HG02884 (cell line): ENCODE results near the gene NAV2.

Experiments used
- ATAC-seq: cut with Tn5 transposase; IDR thresholded peaks from one replicate; pipeline ENCODE4 v1.9.1; 2021; ENCODE audit warnings: mild to moderate bottlenecking, moderate library complexity; ENCODE audit not compliant: unreplicated experiment

NAV2 gene

DNA sequence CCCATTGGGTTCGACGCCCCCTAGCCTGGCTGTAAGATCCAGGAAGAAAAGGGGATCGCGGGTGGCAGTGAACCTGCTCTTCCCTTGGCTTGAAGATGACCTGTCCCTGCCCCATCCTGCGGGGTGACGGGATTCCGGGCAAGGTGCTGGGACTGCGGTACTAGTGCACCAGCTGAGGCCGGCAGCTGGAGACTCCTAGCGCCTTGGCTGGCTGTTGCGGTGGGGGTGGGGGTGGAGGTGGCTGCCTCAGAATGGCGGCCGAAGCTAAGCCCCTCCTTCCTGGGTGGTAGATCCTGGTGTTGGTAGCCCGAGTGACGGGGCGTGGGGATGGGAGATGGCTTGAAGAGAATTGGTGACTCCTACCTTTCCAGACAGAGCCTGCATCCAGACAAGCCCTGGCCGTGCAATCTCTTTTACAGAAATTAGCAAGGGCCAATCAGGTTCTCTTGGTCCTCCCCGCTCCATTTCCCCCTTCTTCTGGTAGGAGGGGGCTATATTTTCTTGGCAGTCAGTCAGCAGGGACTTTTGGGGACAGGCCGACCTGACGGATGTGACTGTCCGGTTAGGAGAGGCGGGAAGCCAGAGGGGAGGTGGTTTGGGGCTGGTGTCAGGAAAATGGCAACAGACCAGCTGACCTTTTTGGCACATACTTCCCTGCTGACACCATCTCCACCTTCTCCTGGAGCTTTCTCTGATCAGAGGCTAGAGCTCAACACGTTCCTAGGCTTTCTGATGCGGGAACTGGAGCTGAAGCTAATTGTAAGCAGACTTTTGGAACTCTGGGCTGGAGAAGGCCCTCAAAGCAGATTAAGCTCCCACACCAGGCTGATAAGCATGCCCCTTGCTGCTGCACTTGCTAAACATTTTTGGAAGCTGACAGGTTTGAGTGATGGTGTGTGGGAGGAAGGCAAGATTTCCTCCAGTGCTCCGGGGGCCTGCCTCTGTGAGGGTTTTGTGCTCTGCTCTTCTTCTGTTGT is 2.0 kb downstream of the NAV2 start:
- no peak for ATAC-seq

DNA sequence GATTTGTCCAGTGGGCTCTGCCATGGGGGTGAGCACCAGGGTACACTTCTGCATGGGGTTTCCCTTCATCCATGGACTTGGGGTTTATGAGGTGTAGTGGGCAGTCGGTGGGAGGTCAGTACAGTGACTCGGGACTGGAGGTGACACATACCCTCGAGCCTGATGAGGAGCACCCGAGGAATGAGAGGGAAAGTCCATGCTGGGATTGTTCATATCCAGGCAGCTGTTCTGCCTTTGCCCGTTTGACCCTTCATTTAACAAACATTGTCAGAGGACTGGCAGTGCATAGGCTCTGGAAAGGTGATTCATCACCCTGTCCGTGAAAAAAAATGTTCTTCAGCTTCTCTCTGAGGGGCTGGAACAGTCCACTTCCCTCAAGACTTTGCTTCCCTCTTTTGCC is 2.7 kb downstream of the NAV2 start:
- ATAC-seq, result no peak

DNA sequence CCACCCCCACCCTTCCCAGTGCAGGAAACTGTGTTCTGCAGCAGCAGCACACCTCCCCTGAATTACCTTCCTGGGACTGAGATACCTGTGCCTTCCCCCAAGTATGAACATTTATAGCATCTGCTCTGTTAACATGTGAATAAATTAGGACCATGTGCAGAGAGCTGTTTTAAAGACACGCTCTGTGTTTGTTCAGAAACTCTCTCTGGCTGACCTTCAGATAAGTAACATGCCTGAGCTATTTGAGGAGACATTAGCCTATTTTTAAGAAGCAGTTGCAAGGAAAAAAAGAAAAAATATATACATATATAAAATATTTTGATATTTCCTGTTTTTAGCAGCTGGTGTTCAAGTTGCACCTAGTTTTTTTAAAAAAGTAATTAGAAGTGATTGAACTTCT is 5.4 kb downstream of the NAV2 start:
- no peak for ATAC-seq

DNA sequence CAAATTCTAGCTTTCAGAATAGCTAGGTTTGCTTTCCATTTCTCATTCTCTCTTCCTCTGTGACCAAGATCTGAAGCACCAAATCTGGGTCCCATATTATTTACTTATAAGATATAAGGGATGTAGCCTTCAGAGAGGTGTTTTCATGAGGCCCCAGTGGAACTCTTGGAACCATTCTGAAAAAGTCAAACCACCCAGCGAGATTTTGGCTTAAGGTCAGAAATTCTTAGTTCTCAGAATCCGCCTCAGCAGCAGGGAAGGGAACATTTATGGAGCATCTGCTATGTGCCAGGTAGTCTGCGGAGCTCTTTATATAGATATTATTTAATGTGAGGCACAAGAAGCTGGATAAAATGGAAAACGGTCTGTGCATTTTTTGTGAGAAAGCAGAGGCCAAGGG is 6.3 kb downstream of the NAV2 start:
- no peak for ATAC-seq

DNA sequence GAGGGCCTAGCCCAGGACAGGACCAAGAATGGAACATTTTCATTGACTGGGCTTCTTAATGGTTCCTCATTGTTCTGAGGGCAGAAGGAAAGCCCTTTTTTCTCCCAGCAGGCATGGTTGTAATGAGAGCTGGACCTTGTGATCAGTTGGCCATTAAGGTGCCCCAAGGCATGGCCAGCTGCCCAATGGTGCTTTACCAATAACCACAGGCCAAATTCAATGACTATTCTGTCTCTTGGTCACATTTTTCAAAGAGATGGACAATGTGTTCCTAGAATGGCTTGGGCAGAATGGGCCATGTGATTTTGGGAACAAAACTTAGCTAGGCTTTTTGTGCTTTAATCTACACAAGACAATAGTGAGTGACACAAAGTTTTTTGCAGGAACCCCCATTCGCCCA is 7.3 kb downstream of the NAV2 start:
- ATAC-seq, result no peak

DNA sequence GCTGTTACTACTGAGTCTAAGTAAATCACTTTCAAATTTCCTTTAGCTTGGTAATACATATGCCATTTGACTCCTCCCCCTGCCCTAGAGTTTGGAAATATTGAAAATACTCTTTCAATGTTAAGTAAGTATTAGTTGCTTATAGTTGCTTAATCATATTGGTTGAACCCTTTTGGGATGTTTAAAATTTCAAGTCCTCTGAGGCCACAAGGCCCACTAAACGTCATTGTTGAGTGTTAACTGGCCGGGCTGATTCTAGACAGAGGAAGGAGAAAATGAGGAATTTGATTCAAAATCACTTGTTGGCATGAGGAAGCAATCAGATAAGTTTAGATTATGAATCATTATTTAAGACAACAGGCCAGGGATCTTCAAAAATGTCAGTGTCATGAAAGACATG is 8.5 kb downstream of the NAV2 start:
- no peak for ATAC-seq

DNA sequence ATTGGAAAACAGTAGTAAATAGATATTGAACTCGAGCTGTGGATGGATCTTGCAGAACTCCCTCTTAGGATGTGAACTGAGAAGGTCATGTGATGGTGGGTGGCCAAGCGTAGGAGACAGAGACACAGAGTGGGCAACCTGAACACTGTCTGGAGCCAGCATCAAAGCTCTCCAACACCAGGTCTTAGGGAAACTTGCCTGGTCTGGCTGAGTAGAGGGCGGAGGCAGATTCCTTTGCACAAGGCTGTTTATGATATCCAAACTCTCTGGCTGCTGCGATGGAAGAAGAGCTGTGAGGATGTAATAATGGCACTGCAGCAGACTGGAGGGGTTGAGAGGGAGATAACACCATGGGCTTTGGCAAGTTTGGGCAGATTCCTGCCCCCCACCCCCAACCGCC is 10.1 kb downstream of the NAV2 start:
- ATAC-seq, result no peak

DNA sequence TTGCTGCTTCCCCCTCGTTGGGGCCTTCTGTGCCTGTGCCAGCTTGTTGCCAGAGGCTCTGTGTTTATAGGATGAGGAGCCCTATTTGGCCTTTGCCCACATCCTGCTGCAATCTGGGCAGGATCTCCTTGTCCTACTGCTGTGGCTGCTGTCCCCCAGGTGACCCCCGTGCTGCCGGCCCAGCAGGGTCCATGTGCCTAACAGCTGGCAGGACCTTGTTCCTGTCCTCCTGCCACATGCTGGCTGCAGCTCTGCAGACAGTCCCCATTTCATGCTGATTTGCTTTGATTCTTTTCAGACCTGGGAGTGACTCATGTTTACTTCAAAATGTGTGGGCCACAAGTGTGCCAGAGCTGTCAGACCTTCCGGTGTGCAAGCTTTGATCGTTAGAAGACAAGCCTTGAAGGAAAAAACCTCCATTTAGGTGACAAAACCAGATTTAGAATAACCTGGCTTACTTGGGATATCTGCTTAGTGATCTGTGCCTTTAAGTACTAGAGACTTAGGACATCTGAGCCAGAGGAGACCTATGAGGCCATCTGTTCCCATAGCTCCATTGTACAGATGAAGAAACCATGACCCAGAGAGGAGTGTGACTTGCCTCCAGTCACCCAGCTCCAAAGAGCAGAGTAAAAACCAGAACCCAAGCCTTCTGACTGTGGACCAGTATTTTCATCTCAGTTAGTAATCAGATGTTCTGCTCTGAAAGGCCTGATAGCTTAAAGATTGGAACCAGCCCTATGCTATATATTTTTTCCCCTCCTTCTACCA is 11.1 kb downstream of the NAV2 start:
- no peak for ATAC-seq

DNA sequence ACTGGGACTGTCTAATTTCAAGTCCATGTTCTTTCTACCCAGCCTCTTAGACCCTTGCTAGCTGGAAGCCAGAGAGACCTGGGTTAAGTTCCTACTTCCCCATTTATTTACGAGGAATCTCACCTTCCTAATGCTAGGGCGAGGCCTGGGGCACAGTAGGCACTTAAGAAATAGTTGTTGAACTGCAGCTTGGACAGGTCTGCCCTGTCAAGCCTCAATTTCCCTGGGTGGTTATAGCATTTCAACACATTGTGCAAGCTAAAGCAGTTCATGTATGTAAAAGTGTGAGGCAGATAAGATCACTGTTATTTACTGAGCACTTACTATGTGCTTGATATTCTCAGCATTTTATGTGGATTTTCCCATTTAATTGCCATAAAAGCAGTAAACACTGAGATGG is 12.1 kb downstream of the NAV2 start:
- no peak for ATAC-seq

DNA sequence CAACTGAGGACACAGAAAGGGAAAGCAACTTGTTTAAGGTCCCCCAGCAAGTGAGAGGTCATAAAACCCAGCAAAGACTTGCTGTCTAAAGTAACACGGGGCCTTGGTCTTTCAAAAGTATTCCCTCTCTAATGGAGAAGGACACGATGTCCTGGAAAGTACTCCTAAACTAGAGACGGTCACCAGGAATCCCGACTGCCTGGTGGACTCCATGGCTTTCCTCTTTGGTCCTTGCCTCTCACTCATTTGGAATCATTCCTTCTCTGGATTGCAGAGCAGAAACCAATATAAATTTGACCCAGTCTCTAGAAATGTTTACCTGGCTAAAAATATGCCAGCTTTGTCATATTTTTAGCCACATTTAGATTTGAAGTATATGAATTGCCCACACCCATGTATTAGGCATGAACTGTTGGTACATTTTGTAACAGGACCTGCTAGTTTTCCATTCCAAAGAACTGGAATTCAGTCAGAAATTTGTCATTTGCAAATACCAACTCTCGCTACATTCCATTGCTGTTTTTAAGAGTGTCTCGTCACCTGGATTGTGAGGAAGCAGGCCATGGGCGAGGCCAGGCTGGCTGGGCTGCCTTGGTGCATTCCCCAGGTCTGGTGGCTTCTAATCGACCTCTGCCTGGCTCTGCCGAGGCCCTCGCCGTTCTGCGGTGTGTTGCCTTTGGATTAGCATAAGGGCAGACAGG is 12.9 kb downstream of the NAV2 start:
- ATAC-seq, result no peak

DNA sequence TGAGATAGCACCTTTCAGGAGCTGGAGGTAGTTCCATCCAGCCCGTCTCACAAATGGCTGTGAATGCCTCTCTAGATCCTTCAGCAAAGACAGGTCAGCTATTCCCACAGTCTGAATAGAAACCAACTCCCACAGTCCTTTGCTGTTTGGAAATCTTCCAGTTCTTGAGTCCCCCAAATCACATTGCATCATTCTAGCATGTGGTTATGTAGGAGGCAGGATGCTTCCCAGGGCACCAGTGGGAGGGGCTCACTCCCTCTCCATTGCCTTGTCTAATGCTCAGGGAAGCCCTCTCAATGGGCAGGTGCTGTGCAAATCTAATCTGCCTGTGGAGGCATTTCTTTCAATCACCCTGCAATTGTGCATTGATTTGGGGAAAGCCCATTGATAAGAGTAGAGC is 14.6 kb downstream of the NAV2 start:
- ATAC-seq, result no peak

DNA sequence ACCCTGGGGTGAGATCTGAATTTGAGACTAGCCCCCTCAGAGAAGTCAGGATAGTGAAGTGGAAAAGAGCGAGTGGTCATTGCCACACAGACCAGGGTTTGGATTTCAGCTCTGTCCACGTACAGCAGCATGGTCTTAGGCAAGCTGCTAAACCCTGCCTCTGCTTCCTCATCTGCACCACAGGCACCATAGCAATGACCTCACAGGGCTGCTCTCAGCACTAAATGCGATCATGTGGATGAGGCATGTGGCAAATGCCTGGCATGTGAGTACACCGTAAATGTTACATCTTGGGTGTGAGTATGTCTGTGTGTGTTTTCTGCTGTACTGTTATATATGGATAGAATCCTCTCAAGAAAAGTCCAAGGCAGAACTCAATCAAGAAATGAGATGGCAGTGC is 15.8 kb downstream of the NAV2 start:
- ATAC-seq, result no peak

DNA sequence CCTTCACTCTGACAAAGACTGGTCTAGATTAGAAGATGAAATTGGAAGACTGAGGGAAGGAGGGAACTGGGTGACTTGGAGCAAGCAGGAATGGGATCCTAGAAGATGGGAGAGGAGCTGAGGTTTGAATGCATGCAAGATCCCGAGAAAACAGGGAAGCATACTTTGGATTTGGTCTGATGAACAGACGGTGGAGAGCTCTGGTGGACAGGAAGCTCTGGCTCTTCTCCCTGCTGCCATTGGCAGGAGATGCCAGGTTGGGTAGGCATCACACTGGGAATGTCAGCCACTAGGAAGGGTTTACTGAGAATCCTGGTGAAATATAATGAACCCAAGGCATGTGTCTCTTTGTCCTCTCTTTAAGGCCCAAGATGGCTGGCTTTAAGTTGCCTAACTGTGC is 16.5 kb downstream of the NAV2 start:
- no peak for ATAC-seq

DNA sequence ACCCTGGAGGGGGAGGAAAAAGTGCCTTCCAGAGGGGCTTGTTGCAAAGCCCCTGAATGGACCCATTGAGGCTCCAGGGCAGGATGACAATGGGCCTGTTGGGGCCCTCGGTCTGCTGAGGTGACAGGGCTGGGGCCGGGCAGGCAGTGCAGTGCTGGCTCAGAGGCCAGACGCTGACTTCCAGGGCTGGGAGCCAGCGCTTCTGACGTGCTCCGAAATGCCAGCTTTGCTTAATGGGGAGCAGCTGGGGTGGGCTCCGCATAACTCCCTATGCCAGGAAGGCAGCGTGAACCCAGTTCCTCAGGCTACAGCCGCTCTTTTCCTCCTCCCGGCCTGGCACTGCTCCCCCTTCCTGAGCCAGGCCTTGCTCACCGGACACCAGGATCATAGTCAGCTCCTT is 17.7 kb downstream of the NAV2 start:
- no peak for ATAC-seq

DNA sequence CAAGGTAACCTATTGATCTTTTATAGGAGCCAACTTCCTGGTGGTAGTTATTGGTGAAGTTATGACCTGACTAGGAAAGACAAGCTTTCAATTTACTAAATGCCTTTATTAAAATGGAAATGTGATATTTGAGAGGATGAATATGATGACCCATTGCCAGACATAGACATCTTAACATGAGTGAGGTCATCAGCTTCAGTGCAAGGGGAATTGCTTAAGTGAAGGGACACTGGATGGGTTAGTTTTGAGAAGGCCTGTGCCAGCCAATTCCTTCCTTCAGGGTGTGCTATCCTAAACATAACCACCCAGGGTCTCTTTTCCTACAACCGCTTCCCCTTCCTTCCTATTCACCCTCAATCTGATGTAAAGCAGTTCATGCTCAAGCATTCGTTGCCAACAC is 21.5 kb downstream of the NAV2 start:
- ATAC-seq, result no peak

DNA sequence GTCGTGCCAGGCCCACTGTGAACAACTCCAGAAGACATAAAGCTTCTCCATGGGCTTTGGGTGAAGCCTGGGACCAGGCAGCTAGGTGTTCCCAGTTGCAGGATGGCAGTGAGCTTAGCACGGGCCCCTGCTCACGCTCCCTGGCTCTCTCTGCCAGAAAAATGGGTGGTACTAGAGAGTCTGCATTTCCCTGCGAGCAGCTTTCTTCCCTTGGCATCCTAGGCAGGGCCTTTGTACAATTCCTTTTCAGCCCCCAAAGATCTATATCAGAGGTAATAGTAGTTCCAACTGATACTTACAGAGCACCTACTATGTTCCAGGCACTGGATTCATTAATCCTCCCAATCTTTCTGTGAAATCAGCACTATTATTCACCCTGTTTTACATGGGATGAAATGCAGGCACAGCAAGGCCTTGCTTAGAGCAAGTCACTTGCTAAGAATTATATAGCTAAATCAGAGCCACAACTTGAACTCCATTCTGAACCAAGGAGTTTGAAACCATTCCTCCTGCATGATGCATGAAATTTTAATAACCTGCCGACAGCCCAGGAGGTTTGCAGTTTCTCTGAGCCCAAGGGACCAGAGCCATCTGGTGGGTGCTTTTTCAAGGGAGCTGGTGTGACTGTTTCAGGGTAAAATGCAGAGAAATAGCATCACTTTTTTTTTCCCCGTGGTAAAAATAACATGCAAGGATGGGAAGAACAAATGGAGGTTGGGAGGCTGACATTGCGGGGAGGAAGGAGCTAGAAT is 22.7 kb downstream of the NAV2 start:
- ATAC-seq, result no peak

DNA sequence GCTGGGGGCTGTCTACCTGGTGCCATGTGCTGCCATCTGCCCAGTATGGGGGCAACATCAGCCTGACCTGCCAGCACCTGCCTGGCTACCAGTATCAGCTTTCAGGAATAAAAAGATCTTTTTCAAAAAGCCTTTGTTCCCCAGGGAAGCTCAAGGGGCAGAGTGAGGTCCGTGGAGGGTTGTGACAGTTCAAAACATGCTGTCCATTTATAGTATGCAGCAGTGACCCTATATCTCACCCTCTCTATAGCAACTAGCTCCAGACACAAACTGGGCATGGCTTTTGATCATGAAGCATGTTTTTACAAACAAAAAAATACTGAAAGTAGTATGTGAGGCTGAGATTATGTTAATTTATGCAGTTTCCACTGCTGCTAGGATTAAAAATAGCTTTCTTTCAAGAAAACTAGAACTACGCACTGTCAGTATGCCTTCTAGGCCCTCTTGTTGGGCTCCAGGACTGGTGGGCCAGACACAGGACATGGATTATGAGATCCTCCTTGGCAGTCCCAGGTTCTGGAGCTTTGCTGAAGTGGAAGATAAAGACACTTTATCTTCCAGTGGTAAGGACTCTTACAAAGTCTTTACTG is 23.4 kb downstream of the NAV2 start:
- ATAC-seq, result no peak

DNA sequence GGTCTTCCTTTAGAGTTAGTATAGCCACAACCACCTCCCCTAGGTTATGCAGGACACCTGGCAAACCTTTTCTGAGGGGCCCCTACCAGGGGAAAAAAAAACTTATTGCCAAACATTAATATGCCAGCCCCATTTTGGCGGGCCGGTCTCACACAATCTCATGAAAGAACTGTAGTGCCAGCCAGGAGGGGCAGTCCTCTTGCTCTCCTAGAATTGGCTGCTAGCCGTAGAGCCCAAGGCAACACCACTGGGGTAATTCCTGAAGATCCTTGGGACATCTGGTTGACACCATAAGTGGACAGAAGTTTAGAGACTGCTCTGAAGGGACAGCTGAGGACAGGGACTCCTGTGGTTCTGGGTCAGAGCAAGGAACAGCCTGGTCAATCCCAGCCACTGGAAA is 24.2 kb downstream of the NAV2 start:
- ATAC-seq, result no peak

DNA sequence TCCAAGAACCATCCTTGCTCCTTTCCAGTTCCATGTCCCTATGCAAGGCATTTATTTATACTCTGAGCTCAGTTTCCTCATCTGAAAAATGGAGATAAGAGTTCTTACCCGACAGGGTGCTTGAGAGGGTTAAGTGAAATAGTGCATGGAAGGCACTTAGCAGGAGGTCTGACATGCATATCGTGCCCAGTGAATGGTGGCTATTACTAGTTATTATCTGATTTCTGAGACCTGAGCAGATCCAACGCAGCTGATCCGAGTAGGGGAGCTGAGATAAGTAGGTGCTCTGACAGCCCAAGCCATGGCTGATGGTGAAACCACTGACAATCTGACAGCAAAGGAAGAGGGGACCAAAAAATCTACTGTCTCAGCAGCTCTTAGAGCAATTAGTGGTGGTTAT is 24.9 kb downstream of the NAV2 start:
- no peak for ATAC-seq

DNA sequence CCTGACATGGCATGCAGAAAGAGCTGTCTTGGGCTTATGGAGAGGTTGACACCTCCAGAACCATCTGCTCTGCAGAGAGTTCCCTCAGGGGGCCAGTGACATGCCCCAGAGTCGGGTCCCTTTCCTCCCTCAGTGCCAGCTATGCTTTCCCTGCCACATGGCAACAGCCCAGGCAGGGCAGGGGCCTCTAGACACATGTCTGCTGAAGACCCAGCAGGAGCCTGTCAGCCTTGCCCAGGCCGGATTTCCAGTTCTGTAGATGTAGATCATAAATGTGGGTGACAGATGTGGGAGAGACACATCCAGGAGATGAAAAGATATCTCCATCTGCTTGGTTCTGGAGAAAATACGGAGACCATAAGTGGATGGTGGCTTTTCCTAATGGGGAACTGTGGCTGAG is 25.5 kb downstream of the NAV2 start:
- no peak for ATAC-seq

DNA sequence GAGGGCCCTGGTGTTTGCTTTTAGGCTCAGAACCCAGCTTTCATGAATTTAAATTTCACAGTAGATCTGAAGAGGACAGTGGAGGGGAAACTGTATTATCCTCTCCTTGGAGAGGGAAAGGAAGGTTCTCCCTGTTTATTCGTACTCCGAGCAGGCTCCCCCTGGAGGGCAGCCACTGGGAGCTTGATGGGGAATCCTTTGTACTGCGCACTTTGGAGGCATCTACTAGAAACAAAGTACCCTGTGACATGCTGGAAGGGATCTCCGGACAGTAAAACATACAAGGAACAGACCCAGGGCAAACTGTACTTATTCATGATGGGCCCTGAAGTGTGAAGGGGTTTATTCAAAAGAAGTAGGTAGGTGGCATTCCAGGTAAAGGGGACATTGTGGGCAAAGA is 27.2 kb downstream of the NAV2 start:
- ATAC-seq, result no peak
